ENCODE measurements around the gene PTCD3.

Gene PTCD3

GRCh38 chr2:86105969-86106945 lies at the start of gene PTCD3:
Gene PTCD3, plus strand, starts transcription at chr2:86106235. Its CDS starts 13 bp downstream, at chr2:86106248.
- peak; percentile 64 to 96 for DNase-seq

- DNase-seq = no peak
Measured at GRCh38 chr2:86056590-86057331, 49.3 kb upstream of the PTCD3 start.

- DNase-seq = no peak
Measured at GRCh38 chr2:86062043-86062442, 44.0 kb upstream of the PTCD3 start.

- no peak for DNase-seq
Measured at GRCh38 chr2:86064006-86064405, 42.0 kb upstream of the PTCD3 start.

- no peak for DNase-seq
Measured at GRCh38 chr2:86065512-86065911, 40.5 kb upstream of the PTCD3 start.

- no peak for DNase-seq
Measured at GRCh38 chr2:86066007-86066578, 39.9 kb upstream of the PTCD3 start.

GRCh38 chr2:86066915-86067314 lies 39.1 kb upstream of the PTCD3 start:
- DNase-seq = no peak

- no peak for DNase-seq
Measured at GRCh38 chr2:86068136-86068588, 37.9 kb upstream of the PTCD3 start.

GRCh38 chr2:86068648-86069047 lies 37.4 kb upstream of the PTCD3 start:
- no peak for DNase-seq

GRCh38 chr2:86069091-86069685 lies 36.8 kb upstream of the PTCD3 start:
- DNase-seq = no peak

GRCh38 chr2:86069783-86070339 lies 36.2 kb upstream of the PTCD3 start:
- no peak for DNase-seq

- DNase-seq = no peak
Measured at GRCh38 chr2:86070868-86071267, 35.2 kb upstream of the PTCD3 start.

GRCh38 chr2:86072271-86072858 lies 33.7 kb upstream of the PTCD3 start:
- DNase-seq = no peak

GRCh38 chr2:86073225-86073624 lies 32.8 kb upstream of the PTCD3 start:
- no peak for DNase-seq

- DNase-seq = no peak
Measured at GRCh38 chr2:86074256-86074655, 31.8 kb upstream of the PTCD3 start.

GRCh38 chr2:86074811-86075210 lies 31.2 kb upstream of the PTCD3 start:
- DNase-seq = no peak

- DNase-seq = no peak
Measured at GRCh38 chr2:86075886-86076285, 30.1 kb upstream of the PTCD3 start.

- peak in 1 of 2 donors; percentile 71 for DNase-seq
Measured at GRCh38 chr2:86078774-86079545, 27.1 kb upstream of the PTCD3 start.

- peak; percentile 22 to 67 for DNase-seq
Measured at GRCh38 chr2:86079981-86080911, 25.8 kb upstream of the PTCD3 start.

GRCh38 chr2:86081724-86082123 lies 24.3 kb upstream of the PTCD3 start:
- no peak for DNase-seq

All from bone marrow (tissue), 2 donors.